KOPT-K1 (cell line): Measurements from ENCODE around the gene MMEL1.

Source experiments
- H3K27ac ChIP-seq: fragments of 200-600 bp; sonication (generic); 2 replicates; pipeline ENCODE4 v1.5.1; 2016; ENCODE audit warnings: antibody characterized with exemption, mild to moderate bottlenecking, low read depth, low read length; ENCODE audit not compliant: poor library complexity, severe bottlenecking
- H3K36me3 ChIP-seq: fragments of 200-600 bp; sonication (generic); 2 replicates; pipeline ENCODE4 v1.5.1; 2017; ENCODE audit warnings: antibody characterized with exemption, mild to moderate bottlenecking, low read length, moderate library complexity; ENCODE audit not compliant: insufficient read depth
- H3K9me3 ChIP-seq: fragments of 200-600 bp; sonication (generic); 2 replicates; pipeline ENCODE4 v1.5.1; 2017; ENCODE audit warnings: antibody characterized with exemption, low read length, mild to moderate bottlenecking; ENCODE audit not compliant: insufficient read depth, poor library complexity, severe bottlenecking

Gene MMEL1

DNA sequence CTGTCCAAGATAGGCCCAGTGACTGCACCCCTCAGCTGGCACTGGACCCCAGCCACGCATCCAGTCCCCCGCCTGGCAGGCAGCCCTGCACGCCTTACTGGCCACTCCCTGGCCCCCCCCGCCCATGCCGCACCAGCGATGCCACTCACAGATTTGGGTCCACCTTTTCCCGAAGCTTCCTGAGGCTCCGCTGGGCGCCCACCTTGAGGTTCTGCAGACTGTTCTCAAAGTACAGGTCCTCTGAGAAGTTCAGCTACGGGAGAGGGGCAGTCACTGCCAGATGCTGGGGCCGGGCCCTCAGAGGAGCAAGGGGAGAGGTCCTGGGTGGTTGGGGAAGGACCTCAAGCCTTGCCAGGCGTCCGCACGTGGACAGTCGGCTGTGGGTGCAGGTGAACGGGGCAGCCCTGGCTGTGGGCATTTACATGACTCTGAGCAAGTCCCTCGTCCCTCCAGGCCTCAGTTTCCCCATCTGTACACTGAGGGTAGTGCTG lies 38.1 kb downstream of the MMEL1 start:
- no peaks in the 10 kb centered on the region for H3K36me3 ChIP-seq
- peaks cover 13% of the 10 kb centered on the region for H3K9me3 ChIP-seq
- H3K27ac ChIP-seq: no peak overlapping the region

DNA sequence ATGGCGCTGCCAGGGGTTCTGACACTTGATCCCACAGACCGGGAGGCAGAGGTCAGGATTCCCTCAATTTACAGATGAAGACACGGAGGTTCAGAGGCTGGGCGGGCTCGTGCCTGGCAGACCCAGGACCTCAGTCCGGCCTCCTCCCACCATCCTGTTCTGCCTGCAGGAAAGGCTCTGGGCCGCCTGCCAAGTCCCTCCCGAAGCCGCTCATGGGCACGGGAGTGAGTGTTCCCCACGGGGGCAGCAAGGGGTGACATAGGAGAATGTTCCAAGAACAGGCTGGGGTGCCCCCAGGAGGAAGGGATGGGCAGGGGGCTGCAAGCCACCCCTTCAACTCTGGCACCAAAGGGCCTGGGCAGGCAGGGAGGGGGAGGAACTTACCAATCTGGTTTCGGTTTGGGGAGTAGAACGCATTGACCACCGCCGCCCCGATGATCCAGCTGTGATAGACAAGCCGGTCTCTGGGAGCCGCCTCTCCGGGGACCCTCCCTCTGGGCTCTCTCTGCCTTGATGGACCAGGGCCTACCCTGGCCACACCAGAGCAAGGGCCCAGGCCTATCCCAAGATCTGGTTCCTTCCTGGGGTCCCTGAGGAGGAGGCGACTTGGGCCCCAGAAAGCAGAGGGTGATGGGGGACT lies 38.7 kb downstream of the MMEL1 start:
- peaks cover 13% of the 10 kb centered on the region for H3K9me3 ChIP-seq
- H3K36me3 ChIP-seq: peaks cover 3% of the 10 kb centered on the region; the same call in 1 of the 2 replicates
- no peak overlapping the region for H3K27ac ChIP-seq

DNA sequence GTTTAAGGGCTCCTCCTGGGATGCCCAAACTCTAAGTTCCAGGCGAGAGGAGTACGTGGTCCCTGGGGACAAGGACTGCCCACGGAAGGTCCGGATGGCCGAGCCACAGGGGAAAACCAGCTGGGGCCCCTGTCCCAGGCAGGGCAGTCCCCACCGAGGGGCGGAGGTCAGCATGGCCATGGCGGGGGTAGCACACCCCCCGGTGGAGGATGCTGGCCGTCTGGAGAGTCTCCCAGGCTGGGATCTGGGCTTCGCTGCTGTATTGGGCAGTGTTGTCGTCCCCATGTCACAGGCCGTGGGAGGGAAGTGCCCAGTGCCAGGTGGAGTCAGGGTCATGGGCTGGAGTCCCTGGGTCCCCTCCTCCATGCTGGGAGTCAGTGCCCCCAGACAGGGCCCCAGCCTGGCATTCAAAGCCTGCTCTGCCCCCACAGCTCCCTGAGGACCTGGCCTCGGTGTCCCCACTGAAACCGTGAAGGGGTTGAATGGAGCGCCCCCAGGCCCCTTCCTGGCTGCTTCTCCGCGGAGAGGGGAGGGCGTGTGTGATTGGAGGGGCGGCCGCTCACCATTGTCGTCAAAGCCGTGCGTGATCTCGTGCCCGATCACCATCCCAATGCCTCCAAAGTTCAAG lies 39.5 kb downstream of the MMEL1 start:
- H3K9me3 ChIP-seq: peaks cover 7% of the 10 kb centered on the region
- peaks cover 4% of the 10 kb centered on the region; the same call in 1 of the 2 replicates for H3K36me3 ChIP-seq
- no peak overlapping the region for H3K27ac ChIP-seq

DNA sequence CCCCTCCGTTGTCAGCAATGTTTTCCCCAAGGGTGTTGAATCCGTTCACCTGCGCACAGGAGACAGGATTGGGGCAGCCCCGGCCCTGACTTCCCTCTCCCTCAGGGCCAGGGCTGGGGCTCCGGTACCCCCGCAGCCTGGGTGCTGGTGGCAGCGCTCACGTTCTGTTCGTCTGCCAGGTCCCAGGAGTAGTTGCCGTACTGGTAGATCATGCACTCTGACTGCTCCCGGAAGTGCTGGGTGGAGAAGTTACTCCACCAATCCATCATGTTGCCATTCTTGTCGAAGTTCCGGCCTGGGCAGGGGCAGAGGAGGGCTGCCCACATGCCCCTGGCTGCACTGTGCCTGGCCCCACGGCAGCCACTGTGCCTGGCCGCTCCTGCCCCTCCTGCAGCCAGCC lies 40.1 kb downstream of the MMEL1 start:
- Histone ChIP-seq H3K36me3 (peaks cover 4% of the 10 kb centered on the region; the same call in 1 of the 2 replicates), H3K9me3 (peaks cover under 1% of the 10 kb centered on the region)

DNA sequence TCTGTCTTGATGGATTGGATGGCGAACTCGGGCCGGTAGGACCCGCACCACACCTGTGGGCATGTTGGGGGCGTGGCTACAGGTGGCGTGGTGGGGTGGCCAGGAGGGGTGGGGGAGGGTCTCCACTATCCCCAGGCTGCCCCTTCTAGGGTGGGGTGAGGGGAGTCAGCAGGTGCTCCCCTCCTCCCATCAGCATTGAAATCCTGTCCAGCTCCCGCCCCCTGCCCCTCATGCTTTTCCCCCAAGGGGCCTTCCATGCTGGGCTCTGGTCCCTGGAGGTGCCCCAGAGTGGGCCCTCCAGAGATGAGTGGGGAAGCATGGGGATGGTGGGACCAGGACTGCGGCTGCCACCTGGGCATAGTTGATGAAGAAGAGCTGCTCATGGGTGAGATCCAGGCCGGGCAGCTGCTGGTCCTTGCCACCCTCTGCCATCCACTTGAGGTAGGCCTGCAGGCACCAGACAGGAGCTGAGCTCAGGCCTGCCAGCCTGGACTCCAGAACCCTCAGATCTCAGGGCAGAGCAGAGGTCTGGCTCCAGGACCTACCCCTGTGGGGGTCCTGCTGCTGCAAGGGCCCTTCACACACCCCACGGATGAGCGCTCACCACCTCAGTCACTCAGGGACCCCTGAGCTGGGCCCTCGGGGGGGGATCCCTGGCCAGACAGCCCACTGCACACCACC lies 41.1 kb downstream of the MMEL1 start:
- no peaks in the 10 kb centered on the region for H3K9me3 ChIP-seq
- no peak overlapping the region for H3K27ac ChIP-seq
- H3K36me3 ChIP-seq: peaks cover 4% of the 10 kb centered on the region; the same call in 1 of the 2 replicates

More for the DNA sequence above, 40.1 kb downstream of the MMEL1 start:
- no peak overlapping the region for H3K27ac ChIP-seq

DNA sequence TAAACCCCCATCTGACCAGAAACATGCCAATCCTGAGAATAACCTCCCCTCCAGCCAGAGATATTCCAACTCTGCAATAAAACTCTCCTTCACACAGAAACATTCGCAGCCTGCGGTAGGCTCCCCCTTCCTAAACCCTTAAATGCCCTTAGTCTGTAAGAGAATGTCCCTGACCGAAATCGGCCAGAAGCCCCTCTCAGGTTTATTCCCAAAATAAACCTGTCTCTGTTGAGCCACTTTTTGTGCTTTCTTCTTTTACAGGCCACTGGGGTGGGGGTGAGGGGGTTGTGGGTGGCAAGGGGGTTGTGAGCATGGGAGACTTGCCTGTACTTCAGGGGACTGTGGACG lies 41.6 kb downstream of the MMEL1 start:
- H3K27ac ChIP-seq: no peak overlapping the region

DNA sequence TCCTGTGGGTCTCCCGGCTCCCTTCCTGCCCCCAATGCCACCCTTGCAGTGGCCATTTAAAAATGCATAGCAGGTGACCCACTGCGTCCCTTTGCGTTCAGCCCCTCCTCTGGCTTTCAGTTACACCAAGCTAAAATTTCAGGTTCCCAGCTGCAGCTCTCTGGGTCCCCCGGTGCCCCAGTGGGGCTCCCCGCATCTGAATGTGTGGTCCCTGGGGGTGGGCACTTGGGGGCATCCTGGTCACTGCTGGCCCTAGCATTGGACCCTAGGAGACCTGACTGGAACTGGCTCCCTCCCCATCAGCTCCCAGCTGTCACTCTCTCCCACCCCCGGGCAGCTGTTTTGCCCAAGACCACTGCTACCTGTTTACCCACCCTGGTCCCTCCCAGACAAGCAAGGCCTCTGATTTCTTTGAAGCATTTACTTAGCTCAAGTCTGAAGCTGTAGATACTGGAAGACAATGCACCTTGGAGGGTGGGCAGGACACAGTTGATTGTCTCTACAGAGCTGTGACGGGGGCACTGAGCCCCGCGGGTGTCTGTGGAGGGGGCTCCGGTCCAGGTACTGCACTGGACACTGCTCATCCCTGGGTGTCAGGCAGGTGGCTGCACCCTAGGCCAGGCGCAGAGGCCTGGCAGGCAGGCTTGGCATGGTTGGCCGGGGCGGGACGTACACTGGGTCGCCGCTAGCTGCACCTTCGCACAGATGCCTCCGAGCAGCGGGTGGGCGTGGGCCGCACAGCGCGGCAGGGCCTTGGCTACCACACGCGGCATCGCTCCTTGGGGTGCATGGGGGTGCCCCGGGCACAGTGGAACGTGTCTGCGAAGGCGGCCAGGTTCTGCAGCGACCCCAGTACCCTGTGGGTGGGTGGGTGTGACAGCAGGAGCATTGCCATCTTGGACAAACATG lies 42.3 kb downstream of the MMEL1 start:
- H3K27ac ChIP-seq: no peak overlapping the region
- peaks cover 4% of the 10 kb centered on the region; the same call in 1 of the 2 replicates for H3K36me3 ChIP-seq
- H3K9me3 ChIP-seq: no peaks in the 10 kb centered on the region

More for the DNA sequence above, 41.6 kb downstream of the MMEL1 start:
- Histone ChIP-seq H3K36me3 (peaks cover 4% of the 10 kb centered on the region; the same call in 1 of the 2 replicates), H3K9me3 (no peaks in the 10 kb centered on the region)

DNA sequence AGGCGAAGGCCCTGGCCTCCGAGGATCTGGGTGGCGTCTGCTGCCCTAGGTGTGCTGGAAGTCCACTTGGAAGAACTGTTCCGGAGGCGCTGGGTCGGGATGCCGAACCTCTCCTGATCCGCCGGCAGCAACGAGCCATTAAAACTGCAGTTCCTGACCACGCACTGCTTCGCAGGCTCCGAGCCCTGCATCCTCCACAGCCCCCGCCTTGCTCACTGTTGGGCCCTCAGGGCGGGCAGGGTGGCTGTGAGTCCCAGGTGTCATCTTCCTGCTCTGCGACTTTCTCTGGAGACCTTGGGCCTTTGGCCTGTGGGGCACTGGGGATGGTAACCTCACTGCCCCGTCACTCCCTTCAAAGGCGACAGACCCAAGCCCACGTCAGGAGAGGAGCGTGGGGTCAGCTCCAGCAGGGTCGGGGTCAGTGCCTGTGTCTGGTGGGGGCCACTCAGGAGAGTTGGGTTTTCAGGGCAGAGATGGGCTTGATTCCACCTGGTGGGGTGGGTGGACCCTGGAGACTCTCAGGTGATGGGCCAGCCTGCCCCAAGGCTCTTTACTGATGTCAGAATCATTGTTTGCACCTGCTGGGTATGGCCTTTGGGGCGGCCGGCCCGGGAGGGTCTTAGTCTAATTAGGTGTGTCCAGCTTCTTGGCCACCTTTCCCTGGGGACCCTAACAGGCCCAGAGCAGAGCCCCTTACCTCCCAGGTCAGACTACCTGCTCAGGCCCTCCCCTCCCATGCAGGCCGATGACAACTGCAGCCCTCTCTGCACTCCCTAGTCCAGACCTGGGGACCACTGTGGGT lies 43.2 kb downstream of the MMEL1 start:
- Histone ChIP-seq H3K27ac (no peak overlapping the region), H3K9me3 (no peaks in the 10 kb centered on the region), H3K36me3 (peaks cover 4% of the 10 kb centered on the region; the same call in 1 of the 2 replicates)

DNA sequence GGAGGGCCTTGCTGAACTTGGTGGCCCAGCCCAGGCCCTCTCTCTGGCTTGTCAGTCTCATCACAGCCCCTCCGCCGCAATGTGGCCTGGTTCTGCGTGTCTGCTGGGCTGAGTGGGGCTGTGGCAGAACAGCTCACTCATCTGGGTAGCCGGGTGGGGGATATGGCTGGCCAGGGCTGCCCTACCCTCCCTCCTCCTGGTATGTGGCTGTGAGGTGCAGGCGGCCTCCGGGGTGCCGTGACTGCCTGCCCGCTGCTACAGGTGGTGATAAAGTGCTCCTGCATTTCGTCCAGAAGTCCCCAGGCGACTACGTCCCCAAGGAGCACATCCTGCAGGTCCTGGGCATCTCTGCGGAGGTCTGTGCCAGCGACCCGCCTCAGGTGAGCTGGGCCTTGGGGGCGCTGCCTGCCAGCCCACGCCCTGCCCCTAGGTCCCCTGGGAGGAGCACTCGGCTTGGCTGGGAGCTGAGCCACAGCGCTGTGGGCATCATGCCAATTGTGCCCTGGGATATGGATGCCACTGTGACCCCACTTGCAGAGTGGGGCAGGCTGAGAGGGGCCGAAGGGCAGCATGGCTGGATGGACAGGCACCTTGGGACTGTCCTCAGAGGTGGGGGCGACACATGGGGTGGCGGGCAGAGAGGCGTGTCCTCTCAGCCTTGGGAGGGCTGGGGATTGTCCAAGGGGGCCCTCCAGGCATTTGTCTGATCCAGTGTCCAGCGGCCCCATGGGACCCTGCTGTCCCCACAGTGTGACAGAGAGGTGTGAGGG lies 44.0 kb downstream of the MMEL1 start:
- Histone ChIP-seq H3K27ac (no peak overlapping the region), H3K9me3 (no peaks in the 10 kb centered on the region)

DNA sequence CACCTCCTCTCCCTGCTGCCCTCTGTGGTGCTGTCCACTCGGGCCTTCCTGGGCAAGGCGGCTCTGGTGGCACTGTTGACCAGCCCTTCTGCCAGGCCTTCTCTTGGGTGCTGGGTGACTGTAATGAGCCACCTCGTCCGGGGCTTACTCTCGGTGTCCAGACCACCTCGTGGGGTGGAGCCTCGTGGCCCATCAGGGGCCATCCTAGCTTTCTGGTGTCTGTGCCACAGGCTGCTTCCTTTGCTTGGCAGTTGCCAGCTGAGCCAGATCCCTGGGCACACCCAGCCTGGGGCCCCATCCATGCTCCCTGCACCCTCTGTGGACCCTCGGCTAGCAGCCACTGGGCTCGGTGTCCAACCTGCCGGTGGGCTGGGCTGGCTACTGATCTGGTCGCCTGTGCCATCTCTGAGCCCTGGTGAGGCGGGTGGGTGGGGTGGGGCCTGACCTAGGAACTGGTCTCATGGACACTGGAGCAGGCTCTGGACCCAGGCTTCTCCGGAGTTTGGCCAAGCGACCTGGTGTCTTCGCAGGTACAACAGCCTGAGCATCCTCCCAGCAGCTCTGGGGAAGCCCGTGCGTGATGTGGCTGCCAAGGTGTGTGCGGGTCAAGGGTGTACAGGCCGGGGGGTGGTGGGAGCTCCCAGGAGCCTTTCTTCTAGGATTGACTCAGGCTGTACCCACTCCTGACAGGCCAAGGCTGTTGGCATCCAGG lies 44.8 kb downstream of the MMEL1 start:
- Histone ChIP-seq H3K27ac (no peak overlapping the region), H3K36me3 (peaks cover 4% of the 10 kb centered on the region; the same call in 1 of the 2 replicates), H3K9me3 (no peaks in the 10 kb centered on the region)

More for the DNA sequence above, 44.0 kb downstream of the MMEL1 start:
- peaks cover 4% of the 10 kb centered on the region; the same call in 1 of the 2 replicates for H3K36me3 ChIP-seq

DNA sequence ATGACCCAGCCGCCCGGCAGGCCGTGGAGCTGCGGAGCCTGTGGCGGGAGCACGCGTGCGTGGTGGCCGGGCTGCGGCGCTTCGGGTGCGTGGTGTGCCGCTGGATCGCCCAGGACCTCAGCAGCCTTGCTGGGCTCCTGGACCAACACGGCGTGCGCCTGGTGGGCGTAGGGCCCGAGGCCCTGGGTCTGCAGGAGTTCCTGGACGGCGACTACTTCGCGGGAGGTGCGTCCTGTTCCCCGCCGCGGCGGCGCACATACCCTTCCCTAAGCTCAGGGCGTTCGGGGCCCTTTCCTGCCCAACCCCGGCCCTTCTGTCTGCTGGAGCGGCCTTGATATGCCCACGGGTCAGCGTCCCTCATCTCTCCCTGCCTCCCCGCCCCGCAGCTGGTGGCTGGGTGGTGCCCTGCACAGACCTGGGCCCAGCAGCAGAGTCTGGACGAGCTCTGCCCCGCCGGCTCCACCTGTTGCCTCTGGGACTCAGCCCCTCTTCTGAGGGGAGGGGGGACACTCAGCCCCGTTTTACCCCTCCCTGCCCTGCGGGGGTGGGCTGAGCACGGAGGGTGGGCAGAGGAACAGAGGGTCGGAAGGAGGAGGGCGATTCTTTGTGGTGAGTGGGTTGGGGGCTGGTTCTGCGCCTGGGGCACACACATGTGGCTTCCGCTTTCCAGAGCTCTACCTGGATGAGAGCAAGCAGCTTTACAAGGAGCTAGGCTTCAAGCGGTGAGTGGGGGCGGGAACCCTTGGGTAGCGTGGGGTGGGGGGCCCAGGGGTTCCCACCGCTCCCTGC lies 45.6 kb downstream of the MMEL1 start:
- no peaks in the 10 kb centered on the region for H3K9me3 ChIP-seq
- H3K27ac ChIP-seq: peak overlapping the region; percentile 93
- H3K36me3 ChIP-seq: peaks cover 4% of the 10 kb centered on the region; the same call in 1 of the 2 replicates
